Effector CD4-positive, alpha-beta T cell (primary cell): ENCODE results near the gene HNRNPF.

ENCODE experiments used
- DNase-seq: peaks from one replicate; pipeline ENCODE4 v3.0.0-alpha.2; 2020

The HNRNPF gene

DNA sequence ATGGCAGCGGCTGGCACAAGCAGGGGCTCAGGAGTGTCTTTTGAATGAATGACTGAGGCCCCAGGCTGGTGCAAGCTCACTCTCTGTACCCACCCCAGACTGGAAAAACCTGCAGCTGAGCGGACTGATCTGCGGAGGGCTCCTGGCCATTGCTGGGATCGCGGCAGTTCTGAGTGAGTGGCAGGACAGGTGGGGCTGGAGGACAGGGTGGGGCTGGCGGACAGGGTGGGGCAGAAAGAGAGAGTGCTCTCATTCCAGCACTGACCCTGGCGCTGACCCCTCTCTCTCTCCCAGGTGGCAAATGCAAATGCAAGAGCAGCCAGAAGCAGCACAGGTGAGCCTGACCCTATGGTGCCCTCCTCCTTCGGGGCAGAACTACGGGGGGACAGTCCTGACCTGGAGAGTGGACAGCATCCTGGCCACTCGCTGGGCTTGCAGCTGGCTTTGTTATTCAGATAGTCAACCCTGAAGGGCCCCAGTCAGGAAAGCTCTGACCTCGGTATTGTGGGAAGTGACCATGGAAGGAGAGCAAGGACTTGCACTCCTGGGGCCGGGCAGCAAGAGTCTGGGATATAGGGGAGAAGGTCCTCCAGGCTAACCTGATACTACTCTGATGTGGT, 33.5 kb downstream of the HNRNPF start:
- no peak for DNase-seq

DNA sequence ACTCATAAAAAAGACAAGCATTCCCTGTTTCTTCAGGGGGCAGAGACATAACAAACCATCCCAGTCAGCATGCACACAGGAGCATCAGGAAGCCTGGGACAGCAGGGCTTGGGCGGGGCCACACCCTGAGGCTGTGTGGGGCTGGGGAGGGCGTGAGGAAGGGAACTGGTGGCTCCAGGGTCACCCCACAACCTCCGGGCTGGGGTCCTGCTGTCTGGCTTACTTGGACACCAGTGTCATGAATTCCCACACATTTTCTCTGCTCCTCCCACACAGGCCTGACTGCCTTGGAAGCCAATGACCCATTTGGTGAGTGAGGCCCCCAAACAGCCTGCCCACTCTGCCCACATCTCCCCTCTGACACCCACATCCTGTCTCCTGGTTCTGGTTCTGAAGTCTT, 34.8 kb downstream of the HNRNPF start:
- DNase-seq = no peak

DNA sequence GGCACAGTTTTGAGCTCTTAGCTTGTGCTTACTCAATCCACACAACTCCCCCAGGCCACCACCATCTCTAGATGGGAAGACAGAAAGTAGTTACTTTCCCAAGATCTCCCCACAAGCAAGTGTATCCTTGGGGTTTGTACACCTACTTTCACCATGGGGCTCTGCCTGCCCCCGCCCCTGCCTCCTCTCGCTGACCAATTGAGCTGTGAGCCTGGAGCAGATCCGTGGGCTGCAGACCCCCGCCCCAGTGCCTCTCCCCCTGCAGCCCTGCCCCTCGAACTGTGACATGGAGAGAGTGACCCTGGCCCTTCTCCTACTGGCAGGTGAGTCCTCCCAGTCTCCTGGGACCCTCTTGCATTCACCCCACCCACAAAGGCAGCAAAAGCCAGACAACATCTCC, 35.5 kb downstream of the HNRNPF start:
- DNase-seq = no peak

DNA sequence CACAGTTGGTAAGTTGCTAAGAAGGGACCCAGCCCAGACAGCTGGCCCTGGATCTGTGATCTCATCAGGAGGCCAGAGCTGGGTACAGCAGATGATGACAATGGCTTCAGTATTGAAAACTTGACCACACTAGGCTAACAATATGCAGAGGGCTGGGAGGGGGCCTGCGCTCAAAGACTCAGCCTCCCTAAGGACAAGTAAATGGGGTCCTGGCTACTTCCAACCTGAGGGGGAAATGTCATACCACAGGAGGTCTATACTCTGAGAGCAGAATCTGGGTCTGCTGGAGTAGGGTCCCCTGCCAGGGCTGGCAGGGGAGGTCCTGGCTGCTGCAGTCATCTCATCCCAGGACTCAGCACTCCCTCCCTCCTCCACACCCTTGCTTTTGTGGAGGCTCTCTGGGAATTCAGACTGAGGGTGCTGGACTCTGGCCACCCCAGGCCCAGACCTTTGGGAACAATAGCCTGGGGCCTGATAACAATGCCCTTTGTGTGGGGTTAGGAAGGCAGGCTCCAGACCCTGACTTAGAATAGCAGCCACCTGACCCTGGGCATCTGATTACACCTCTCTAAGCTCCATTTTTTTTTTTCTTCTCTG, 36.1 kb downstream of the HNRNPF start:
- no peak for DNase-seq

DNA sequence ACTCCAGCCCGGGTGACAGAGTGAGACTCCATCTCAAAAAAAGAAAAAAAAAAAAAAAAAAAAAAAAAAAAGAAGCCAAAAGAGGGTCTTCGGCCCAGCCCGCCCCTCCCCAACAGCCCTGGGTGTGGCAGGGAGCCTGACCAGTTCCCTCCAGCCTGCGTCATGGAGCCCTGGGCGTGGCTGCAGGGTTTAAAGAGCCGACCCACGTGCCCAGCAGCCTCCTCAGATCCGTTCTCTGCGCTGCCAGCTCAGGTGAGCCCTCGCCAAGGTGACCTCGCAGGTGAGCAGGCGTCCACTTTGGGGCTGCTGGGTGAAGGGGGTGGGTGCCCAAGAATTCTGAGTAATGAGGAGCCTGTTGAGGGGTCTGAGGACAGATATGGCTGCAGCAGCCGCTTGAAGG, 37.6 kb downstream of the HNRNPF start, which contains the start of gene FXYD4:
Gene FXYD4 (plus strand): TSS at position 219 of the 400 bp plus-strand sequence. CDS start 2,111 bp downstream, outside the sequence.
- DNase-seq = no peak

DNA sequence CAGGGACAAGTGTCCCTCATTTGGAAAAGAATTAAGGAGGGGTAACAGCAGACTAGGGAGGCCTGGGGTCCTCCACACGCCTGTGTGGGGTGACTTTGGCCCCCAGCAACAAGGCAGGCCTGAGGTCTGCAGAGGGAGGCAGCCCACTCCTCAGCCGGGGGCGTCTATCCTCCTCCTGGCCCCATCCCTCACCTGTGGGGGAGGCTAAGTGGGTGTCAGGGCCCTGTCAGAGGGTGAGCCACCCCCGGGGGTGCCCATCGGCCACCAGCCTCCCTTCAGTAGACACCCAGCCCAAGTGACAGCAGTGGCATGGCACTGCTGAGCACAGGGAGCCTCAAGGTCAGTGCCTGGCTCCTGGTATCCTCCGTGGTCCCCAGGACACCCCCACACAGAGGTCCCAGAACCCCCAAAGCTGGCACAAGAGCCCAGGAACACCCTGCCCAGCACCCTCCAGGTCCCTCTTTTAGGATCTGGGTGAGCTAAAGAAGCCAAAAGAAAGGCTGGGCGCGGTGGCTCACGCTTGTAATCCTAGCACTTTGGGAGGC, 38.2 kb downstream of the HNRNPF start:
- no peak for DNase-seq

DNA sequence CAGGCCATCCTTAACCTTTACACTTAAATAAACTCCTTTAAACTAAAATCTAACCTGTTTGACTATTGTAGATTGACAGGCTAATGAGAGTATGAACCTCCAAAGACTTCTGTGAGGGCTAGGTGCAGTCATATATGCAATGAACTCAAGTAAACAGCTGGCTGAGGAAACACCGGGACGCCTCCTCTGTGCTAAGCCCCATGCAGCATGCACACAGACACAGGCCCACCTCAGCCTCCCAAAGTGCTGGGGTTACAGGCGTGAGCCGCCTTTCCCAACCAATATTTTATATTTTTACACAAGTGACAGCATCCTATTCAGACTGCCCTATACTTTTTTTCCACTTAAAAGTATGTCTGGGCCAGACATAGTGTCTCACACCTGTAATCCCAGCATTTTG, 39.1 kb downstream of the HNRNPF start:
- DNase-seq = no peak

DNA sequence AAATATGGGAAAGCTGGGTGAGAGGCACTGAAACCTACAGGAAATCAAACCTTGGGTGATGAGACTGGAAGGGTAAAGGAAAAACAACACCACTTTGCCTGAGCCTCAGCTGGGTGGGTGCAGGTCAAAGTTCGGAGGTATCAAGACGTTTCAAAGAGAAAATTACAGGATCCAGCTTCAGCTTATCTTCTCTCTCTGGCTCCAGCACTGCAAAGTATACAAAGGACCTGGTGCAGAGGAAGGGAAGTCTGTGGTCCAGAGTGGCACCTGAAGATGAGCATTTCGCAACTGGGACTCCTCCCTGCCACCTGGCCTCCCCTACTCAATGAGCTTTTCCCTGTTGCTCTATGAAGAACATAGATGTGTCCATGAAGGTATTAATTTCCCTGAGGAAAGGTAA, 44.0 kb downstream of the HNRNPF start:
- DNase-seq = no peak

DNA sequence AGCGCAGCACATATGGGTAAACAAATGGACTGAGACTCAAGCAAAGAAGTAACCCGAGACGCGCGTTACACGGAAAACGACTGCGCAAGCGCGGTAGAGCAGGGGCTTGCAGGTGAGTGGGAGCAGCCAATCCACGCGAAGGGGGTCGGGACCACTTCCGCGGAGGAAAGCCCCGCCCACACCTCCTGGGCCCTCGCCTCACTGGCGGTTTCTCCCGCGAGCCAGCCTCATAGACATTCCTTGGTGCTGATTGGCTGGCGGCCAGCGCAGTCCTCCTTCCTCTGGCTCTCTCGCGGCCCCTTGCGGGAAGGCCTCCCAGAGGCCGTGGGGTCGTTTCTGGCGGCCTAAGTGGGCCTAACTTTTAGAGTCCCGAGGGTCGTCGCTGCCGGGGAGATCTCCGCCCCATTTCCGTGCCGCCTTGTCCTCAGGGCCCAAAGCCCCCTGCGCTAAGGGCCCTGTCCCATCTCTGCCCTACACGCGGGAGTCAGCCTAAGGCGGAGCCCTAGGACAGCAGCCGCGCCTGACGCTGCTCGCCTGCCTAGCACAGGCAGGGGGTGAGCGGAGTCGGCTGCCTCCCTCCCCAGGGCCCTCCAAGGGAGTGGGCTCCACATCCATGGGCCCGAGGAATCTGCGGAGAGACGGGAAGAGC, 46.7 kb downstream of the HNRNPF start:
- DNase-seq = peak; percentile 98

DNA sequence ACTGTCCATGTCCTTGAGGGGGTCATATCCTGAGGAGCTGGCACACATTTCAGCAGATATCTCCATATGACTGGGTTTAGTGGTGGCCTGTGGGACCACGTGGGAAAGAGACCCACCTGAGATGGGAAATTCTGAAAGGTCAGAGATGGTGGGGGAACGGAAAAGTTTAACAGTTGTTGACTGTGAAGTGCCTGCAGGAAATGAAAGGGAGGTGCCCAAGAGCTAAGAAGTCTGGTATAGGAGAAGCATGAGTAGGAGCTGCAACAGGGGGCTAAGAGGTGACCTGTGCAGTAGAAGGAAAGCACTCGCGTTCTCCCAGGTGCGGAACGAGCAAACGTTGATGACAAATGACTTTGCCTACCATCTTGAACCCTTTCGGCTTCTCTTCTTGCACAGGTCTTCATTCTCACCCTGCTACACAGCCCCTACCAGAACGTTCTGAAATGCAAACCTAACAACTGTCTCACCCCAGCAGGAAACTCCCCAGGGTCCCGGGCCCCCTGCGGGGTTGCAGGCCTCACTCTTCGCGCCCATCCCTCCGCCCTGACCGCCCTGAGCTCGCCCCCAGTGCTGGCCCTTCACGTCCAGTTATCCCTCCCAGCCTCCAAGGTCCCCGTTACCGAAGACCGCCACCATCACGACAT, 47.3 kb downstream of the HNRNPF start:
- no peak for DNase-seq

DNA sequence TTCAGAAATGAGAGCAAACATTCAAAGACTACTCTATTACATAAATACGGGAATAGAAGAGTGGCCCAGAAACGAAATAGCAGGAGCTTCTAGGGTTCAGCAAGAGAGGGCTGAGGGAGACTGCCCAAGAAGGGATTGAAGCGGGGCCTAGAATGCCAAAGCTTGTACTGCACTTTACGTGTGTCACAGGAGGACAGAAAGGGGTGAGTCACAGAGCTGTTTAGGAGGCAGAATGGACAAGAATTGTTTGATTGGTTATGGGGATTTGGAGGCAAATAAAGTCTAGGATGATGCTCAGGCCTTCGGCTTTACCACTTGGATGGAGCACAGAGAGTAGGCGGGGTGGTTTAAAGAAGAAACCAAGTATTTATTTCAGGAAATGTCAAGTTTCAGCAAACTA, 48.9 kb downstream of the HNRNPF start:
- no peak for DNase-seq

DNA sequence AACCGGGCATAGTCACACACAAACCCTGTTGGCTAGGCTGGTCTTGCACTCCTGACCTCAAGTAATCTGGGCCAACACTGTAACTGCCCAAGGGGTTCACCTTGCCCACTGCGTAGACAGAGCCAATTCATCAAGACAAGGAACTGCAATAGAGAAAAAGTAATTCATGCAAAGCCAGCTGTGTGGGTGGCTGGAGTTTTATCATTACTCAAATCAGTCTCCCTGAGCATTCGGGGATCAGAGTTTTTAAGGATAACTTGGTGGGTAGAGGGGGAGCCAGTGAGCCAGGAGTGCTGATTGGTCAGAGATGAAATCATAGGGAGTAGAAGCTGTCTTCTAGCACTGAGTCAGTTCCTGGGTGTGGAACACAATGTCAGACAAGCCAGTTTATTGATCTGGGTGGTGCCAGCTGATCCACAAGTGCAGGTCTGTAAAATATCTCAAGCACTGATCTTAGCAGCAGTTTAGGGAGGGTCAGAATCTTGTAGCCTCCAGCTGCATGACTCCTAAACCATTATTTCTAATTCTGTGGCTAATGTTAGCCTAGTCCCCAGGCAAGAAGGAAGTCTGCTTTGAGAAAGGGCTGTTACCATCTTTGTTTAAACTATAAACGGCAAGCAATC, 53.1 kb downstream of the HNRNPF start:
- no peak for DNase-seq

DNA sequence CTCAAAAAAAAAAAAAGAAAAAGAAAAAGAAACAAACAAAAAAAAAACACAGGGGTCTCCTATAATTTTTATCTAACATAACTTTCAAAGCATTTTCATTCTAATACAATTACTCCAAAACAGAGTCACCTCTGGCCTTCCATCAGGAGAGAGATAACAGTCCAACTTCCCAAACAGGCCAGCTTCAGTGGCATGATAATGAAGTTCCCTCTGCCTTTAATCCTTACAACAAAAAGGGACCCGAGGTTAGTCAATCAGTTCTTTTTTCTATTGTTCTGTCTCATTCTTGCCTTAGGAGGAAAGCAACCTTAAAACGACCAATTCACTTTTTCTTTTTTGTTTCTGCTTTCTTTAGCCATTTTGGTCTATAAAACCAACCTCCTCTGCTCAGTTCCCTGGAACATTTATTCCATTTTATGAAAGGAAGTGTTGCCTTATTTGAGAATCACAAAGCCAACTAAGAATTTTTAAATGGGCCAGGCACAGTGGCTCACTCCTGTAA, 54.1 kb downstream of the HNRNPF start:
- no peak for DNase-seq

DNA sequence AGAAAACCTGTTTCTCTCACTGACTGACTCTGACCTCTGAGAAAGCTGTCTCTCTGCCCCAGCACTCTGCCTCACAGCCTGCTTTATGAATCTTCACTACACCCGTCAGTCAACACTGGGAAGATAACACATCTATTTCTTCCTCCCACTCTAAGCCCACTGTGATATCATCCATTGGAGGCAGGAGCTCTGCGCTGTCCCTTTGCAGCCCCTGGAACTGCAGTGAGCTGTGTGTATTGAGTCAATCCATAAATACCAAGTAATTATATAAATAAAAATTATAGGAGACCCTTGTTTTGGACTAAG, 54.7 kb downstream of the HNRNPF start:
- no peak for DNase-seq

DNA sequence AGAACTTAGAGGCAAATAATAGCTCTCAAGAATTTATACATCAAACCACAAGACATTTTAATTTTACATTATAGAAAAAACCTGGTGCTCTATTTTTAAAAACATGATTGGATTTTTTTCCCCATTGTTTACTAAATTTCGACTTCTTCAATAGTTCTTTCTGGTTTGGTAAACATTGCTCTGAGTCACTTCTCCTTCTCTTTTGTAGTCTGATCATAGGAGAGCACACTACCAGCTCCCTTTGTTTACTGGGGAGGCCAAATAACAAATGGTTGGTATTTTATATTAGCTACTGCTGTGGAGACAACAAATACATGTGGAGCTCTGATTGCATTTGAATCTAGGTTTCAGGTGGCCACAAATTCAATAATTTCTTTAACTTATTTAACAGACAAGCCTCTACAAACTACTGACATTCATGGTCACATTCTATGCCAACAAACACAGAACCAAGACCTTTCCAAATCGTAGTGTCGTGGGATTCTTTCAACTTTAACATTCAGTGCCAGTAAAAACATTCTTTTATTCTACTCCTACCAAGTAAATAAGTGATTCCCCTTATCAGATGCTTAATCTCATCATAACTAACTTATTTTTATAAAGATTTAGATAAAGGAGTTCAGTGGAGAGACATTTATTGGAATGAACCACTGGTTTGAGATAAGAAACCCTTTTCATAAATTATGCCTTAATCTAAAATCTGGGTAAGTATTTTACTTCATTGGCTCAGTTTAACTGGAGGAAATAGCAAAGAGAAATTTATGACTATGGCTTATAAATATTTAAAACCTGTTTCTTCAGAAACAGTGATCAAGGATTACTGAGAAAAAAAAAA, 55.3 kb downstream of the HNRNPF start:
- no peak for DNase-seq

DNA sequence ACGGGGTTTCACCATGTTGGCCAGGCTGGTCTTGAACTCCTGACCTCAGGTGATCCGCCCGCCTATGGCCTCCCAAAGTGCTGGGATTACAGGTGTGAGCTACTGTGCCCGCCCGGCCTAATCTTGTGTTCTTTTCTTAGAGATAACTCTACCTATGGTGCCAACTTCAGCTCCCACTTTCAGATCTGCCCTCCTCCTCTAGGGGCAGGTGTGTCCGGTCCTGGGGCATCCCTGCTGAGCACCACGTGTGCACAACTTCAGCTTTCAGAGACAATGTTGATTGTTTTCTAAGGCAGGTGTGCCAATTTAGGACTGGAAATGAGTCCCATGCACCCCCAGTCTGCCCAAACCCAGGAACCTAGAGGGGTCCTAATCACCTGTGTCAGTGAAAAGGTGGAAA, 56.0 kb downstream of the HNRNPF start:
- DNase-seq = no peak

DNA sequence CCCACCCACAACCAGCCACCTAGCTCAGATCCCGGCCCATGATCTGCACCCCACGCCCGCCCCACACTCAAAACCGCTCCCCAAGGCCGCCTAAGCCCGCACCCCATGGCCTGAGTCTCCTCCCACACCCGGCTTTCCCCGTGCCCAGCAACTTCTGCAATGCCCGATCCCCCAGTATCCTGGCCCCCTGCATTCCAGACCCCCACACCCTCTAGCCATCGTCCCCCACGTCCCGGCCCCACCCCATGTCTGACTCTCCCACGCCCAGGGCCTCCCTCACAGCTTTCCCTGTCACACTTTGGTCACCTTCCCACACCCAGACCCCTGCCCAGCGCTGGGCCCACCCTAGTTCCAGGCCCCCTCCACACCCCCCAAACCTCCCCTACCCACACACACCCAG, 57.7 kb downstream of the HNRNPF start:
- DNase-seq = no peak

DNA sequence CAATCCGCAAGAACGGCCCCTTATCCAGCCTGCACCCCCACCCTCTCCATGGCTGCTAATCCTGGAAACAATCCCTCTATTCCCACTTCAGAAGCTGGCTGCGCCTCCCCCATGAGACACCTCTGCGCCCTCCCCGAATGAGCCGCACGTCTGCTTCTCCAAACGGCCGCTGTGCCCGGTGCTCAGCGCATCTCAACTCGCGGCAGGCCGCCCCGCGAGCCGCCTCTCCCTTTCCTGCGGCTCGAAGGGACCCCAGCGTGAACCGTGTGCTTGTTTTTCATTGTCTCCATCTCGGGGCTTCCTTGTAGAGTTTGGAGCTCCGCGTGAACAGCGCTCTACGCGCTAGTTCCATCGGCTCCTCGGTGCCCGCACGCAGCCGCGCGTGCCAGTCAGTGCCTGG, 58.3 kb downstream of the HNRNPF start:
- DNase-seq = no peak

DNA sequence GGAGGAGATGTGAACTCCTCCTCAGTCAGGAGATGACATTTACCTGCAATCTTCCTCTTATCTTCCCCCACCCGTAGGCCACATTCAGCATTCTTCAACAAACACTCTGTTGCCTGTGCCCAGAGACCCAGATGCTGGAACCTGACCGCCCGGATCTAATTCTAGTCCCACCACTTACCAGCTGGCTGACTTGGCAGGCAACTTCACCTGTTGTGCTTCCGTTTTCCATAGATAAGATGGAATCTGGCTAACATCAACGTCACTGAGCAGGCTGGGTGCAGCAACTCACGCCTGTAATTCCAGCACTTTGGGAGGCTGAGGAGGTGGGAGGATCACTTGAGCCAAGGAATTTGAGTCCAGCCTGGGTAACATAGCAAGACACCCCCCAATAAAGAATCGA, 58.8 kb downstream of the HNRNPF start:
- DNase-seq = no peak

DNA sequence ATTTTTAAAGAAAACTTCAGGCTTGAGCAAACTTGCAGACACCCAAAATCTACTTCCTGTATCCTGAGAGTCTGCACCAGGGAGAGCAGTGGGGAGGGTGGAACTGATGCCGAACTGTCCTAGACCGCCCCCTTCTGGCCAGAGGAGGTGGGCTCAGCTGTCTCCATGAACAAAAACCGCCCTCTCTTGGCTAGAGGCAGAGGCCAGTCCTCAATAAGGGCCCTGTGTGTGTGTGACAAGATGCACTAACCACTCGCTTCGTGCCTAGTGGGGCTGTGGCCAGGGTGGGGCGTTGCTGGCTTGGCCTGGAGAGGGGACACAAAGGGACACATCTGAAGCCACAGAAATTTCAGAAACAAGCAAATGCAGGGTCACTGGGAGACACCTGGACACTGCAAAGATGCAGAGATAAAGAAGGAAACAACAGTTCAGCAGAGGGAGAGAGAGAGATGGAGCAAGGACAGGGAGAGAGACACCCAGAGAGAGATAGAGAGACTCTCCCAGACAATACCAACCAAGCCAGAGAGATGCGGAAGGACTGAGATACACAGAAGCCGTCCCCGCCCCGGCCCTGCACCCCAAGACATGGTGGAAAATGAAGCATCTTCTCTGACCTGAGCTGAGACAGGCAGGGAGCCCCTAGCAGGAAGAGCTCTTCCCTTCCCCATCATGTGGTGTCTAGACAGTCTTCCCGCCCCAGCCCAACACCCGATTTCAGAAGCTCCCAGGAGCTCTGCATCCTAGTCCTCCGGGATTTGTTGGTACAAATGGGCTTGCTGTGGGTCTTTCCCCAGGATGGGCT, 60.3 kb downstream of the HNRNPF start:
- peak; percentile 82 for DNase-seq

DNA sequence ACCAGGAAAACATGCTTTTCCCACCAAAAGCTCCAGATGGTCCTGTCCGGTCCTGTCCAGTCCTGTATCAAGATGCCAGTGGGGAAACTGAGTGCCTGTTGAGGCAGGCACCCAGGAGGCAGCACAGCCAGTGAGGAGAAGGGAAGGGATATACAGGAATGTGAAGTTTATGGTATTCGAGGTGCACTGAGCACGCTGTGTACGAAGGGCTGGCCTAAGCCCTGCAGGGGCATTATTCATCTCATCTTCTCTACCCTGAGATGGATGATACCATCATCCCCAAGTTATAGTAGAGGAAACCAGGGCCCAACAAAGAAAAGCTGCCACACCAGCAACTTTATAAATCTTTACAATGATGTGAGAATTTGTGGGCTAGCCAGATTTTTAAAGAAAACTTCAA, 61.0 kb downstream of the HNRNPF start:
- DNase-seq = no peak
